VCaP (cell line): ENCODE data around the gene TNNT1.
A peak's percentile ranks its signal among the peaks of the same experiment; 100 is the strongest.

ENCODE experiments used
- H3K27ac ChIP-seq: fragments of 450-650 bp; 2 replicates; pipeline ENCODE4 v1.5.1; 2017
- CTCF ChIP-seq: fragments of 450-650 bp; conservative IDR thresholded peaks from 2 replicates; pipeline ENCODE4 v1.5.1; 2017; ENCODE audit warnings: mild to moderate bottlenecking, moderate library complexity

Gene TNNT1

GRCh38 chr19:55088021-55088451, 61.0 kb downstream of the TNNT1 start:
- no peak for TF ChIP-seq CTCF
- 0 out of 2 replicates have a peak overlapping the region, but pooled peaks have one; percentile 23 for H3K27ac ChIP-seq

- TF ChIP-seq CTCF = no peak
Observed at GRCh38 chr19:55087542-55087901, 61.5 kb downstream of the TNNT1 start.

GRCh38 chr19:55086730-55087541, 62.1 kb downstream of the TNNT1 start:
- H3K27ac ChIP-seq = no peak overlapping the region
- TF ChIP-seq CTCF = no peak

More at GRCh38 chr19:55087542-55087901, 61.5 kb downstream of the TNNT1 start:
- no peak overlapping the region for H3K27ac ChIP-seq

- no peak overlapping the region for H3K27ac ChIP-seq
- no peak for TF ChIP-seq CTCF
Observed at GRCh38 chr19:55085923-55086715, 62.9 kb downstream of the TNNT1 start.

GRCh38 chr19:55084416-55084815, 64.6 kb downstream of the TNNT1 start:
- no peak overlapping the region for H3K27ac ChIP-seq
- TF ChIP-seq CTCF = no peak

- H3K27ac ChIP-seq = no peak overlapping the region
- no peak for TF ChIP-seq CTCF
Observed at GRCh38 chr19:55083004-55083850, 65.8 kb downstream of the TNNT1 start.
